GM13976 (cell line): ENCODE results near the gene CRYL1.

ENCODE experiments used
- DNase-seq: peaks from one replicate; pipeline ENCODE4 v3.0.0; 2012; ENCODE audit warnings: low spot score
- CTCF ChIP-seq: IDR thresholded peaks from 2 replicates; pipeline ENCODE4 v1.5.1; 2012; ENCODE audit warnings: borderline replicate concordance, mild to moderate bottlenecking; ENCODE audit not compliant: insufficient read depth; ENCODE audit errors: extremely low read depth, missing control alignments, control extremely low read depth
- in situ Hi-C: fragments of 300-500 bp; cut with MboI; formaldehyde crosslinking; loops from one replicate; pipeline ENCODE4 v1.12.0; 2022; ENCODE audit warnings: low sequenced_read_pairs, mixed read lengths, inconsistent platforms; ENCODE audit not compliant: unreplicated experiment

CRYL1 gene

DNA sequence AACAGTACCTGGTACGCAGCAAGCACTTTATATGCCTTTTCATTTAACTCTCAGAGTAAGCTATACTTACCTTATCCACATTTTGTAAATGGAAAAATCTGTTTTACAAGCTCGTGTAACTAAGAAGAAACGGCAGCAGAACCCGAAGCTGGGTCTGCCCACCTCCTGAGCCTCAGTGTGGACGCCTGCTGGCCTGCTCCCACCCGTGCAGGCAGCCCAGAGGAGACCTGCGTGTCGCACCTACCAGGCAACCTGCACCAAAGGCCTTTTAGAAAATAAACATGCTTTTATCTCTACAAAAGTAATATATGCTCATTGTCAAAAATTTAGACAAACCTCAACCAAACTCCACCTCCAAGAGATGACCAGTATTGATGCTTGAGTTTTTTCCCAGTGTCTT is 62.7 kb downstream of the CRYL1 start:
- TF ChIP-seq CTCF, result no peak
- no peak for DNase-seq
- in situ Hi-C loops, result no loop called here

- DNase-seq, result no peak
- in situ Hi-C loops, result no loop called here
- TF ChIP-seq CTCF, result no peak
Observed at GRCh38 chr13:20462533-20462915, 63.1 kb downstream of the CRYL1 start.

GRCh38 chr13:20461860-20462532 is 63.7 kb downstream of the CRYL1 start:
- in situ Hi-C loops, result no loop called here
- DNase-seq, result no peak
- no peak for TF ChIP-seq CTCF

DNA sequence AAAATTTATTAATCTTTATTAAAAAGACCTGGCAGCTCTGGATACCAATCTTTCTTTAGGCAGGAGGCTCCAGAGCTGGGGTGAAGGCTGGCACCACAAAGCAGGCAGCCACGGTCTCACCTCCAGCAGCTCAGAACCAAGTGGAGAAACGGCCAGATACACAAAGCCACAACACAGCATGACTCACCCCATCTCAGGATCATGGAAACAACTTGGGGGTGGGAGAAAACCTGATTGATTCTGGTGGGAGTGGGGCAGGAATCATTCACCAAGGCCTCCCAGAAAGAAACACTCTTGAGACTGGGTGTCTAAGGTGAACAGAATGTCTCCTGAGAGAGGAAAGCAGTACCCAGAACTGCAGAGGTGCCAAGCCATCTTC is 64.2 kb downstream of the CRYL1 start:
- TF ChIP-seq CTCF, result no peak
- in situ Hi-C loops, result no loop called here
- no peak for DNase-seq

- no peak for TF ChIP-seq CTCF
Observed at GRCh38 chr13:20460761-20461160, 64.9 kb downstream of the CRYL1 start.

GRCh38 chr13:20457670-20458069 is 68.0 kb downstream of the CRYL1 start:
- TF ChIP-seq CTCF, result no peak
- in situ Hi-C loops, result no loop called here
- no peak for DNase-seq

More at GRCh38 chr13:20460761-20461160, 64.9 kb downstream of the CRYL1 start:
- DNase-seq, result no peak
- in situ Hi-C loops, result no loop called here
